ENCODE measurements around the gene PPM1A.

DNA sequence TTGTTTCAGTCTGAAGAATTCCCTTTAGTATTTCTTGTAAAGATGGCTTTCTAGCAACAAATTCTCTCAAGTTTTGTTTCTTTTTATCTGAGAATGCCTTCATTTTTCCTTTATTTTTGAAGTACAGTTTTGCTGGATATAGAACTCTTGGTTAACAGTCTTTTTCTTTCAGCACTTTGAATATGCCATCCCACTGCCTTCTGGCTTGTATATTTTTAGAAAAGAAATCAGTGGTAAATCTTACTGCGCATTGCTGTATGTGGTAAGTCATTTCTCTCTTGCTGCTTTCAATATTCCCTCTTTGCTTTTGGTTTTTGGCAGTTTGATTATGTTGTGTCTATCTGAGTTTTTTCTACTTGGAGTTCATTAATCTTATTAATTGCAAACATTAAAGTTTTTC, 16.8 kb upstream of the PPM1A start:
- TF ChIP-seq FOSL1 (tag; conservative IDR thresholded peaks at IDR 0.05) (no peak), NFE2L1 (tag; IDR thresholded peaks at IDR 0.05; ENCODE audit: borderline replicate concordance, low read depth) (no peak), NFATC3 (IDR thresholded peaks at IDR 0.05) (no peak), CBX1 (IDR thresholded peaks at IDR 0.05; ENCODE audit: low read depth) (no peak), GTF2F1 (IDR thresholded peaks at IDR 0.05; ENCODE audit: low read depth, low read length) (no peak), CEBPB (tag; IDR thresholded peaks at IDR 0.05) (no peak), ETS2 (tag; IDR thresholded peaks at IDR 0.05; ENCODE audit: borderline replicate concordance, poor library complexity, severe bottlenecking) (no peak)
- TF ChIP-seq, protein P1, sequence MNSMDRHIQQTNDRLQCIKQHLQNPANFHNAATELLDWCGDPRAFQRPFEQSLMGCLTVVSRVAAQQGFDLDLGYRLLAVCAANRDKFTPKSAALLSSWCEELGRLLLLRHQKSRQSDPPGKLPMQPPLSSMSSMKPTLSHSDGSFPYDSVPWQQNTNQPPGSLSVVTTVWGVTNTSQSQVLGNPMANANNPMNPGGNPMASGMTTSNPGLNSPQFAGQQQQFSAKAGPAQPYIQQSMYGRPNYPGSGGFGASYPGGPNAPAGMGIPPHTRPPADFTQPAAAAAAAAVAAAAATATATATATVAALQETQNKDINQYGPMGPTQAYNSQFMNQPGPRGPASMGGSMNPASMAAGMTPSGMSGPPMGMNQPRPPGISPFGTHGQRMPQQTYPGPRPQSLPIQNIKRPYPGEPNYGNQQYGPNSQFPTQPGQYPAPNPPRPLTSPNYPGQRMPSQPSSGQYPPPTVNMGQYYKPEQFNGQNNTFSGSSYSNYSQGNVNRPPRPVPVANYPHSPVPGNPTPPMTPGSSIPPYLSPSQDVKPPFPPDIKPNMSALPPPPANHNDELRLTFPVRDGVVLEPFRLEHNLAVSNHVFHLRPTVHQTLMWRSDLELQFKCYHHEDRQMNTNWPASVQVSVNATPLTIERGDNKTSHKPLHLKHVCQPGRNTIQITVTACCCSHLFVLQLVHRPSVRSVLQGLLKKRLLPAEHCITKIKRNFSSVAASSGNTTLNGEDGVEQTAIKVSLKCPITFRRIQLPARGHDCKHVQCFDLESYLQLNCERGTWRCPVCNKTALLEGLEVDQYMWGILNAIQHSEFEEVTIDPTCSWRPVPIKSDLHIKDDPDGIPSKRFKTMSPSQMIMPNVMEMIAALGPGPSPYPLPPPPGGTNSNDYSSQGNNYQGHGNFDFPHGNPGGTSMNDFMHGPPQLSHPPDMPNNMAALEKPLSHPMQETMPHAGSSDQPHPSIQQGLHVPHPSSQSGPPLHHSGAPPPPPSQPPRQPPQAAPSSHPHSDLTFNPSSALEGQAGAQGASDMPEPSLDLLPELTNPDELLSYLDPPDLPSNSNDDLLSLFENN (IDR thresholded peaks at IDR 0.05; ENCODE audit: low read depth in 2 of 2, low read length in 2 of 2), result no peak
- TF ChIP-seq, protein P2, sequence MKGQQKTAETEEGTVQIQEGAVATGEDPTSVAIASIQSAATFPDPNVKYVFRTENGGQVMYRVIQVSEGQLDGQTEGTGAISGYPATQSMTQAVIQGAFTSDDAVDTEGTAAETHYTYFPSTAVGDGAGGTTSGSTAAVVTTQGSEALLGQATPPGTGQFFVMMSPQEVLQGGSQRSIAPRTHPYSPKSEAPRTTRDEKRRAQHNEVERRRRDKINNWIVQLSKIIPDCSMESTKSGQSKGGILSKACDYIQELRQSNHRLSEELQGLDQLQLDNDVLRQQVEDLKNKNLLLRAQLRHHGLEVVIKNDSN (CRISPR knock-in tag; IDR thresholded peaks at IDR 0.05), result no peak

Measured in K562 (cell line).